CD14-positive monocyte (primary cell): ENCODE measurements around the gene ADGRG7. TPM values are rescaled to one million over a fixed set of nuclear protein-coding genes. Genes with fewer than 3 reads are reported as not detected.

Experiments
- DNase-seq, 3 donors: peaks; one replicate each; pipeline ENCODE4 v3.0.0-alpha.2; 2011 to 2022
- H2AFZ ChIP-seq: 2 replicates; pipeline ENCODE4 v1.6.0; 2012; ENCODE audit warnings: mild to moderate bottlenecking, low read depth, low read length, inconsistent platforms; ENCODE audit not compliant: insufficient read depth, poor library complexity, severe bottlenecking
- H3K27ac ChIP-seq, 2 donors: 1 replicate in 1 of 2; 2 replicates in 1 of 2; pipeline ENCODE4 v1.5.1; 2012 to 2013; ENCODE audit warnings: low read length in 2 of 2, control low read depth in 1 of 2, inconsistent platforms in 1 of 2, low read depth in 1 of 2, mild to moderate bottlenecking in 1 of 2
- H3K27me3 ChIP-seq, 2 donors: one replicate each; pipeline versions ENCODE4 v1.6.0 to v1.6.1; 2011 to 2013; ENCODE audit warnings: low read length in 2 of 2; ENCODE audit not compliant: control insufficient read depth in 2 of 2, insufficient read depth in 2 of 2
- H3K36me3 ChIP-seq, 2 donors: replicated peaks in 1 of 2; 1 replicate in 1 of 2; 2 replicates in 1 of 2; pipeline versions ENCODE4 v1.5.1 to v1.6.1; 2012 to 2013; ENCODE audit warnings: low read length in 2 of 2, control low read depth in 1 of 2, inconsistent platforms in 1 of 2, mild to moderate bottlenecking in 1 of 2; ENCODE audit not compliant: insufficient read depth in 2 of 2, control insufficient read depth in 1 of 2
- H3K4me1 ChIP-seq, 2 donors: 1 replicate in 1 of 2; 2 replicates in 1 of 2; pipeline versions ENCODE4 v1.5.1 to v1.6.1; 2012 to 2013; ENCODE audit warnings: low read length in 2 of 2, control low read depth in 1 of 2, inconsistent platforms in 1 of 2, mild to moderate bottlenecking in 1 of 2, moderate library complexity in 1 of 2; ENCODE audit not compliant: insufficient read depth in 2 of 2, control insufficient read depth in 1 of 2
- H3K4me2 ChIP-seq: replicated peaks from 2 replicates; pipeline ENCODE3; 2012; ENCODE audit warnings: low read length, moderate library complexity, mild to moderate bottlenecking; ENCODE audit not compliant: poor library complexity, severe bottlenecking; ENCODE audit errors: extremely low read depth
- H3K4me3 ChIP-seq, 3 experiments: fragments of 200-600 bp in 1 of 3; sonication (generic) in 1 of 3; replicated peaks in 1 of 3; 1 replicate in 2 of 3; 2 replicates in 1 of 3; pipeline ENCODE4 v1.5.1; 2011 to 2013; ENCODE audit warnings: low read length in 3 of 3, mild to moderate bottlenecking in 3 of 3, control low read depth in 2 of 3, low read depth in 2 of 3, inconsistent platforms in 1 of 3, moderate library complexity in 1 of 3
- H3K79me2 ChIP-seq: 2 replicates; pipeline ENCODE4 v1.6.0; 2012; ENCODE audit warnings: mild to moderate bottlenecking, control low read depth, inconsistent platforms, low read length, moderate library complexity; ENCODE audit not compliant: insufficient read depth
- H3K9ac ChIP-seq: 2 replicates; pipeline ENCODE4 v1.6.0; 2017; ENCODE audit warnings: low read length, mild to moderate bottlenecking; ENCODE audit not compliant: insufficient read depth, poor library complexity, severe bottlenecking
- H3K9me3 ChIP-seq, 2 donors: replicated peaks in 1 of 2; 1 replicate in 1 of 2; 2 replicates in 1 of 2; pipeline versions ENCODE4 v1.5.1 to v1.6.1; 2012 to 2013; ENCODE audit warnings: low read length in 2 of 2, control low read depth in 1 of 2; ENCODE audit not compliant: control insufficient read depth in 1 of 2, insufficient read depth in 1 of 2
- H4K20me1 ChIP-seq: 2 replicates; pipeline ENCODE4 v1.6.0; 2012; ENCODE audit warnings: mild to moderate bottlenecking, low read length, control low read depth, moderate library complexity; ENCODE audit not compliant: insufficient read depth
- H3K27ac Mint-ChIP-seq, 7 donors: one replicate each; pipeline ENCODE4 v1.8.0; 2020; ENCODE audit warnings: mild to moderate bottlenecking in 7 of 7, mixed read lengths in 7 of 7, moderate library complexity in 6 of 7, inconsistent platforms in 2 of 7
- H3K27me3 Mint-ChIP-seq, 3 donors: one replicate each; pipeline ENCODE4 v1.8.0; 2021 to 2022; ENCODE audit warnings: low read depth in 3 of 3, mild to moderate bottlenecking in 3 of 3, mixed read lengths in 3 of 3, moderate library complexity in 3 of 3, inconsistent platforms in 1 of 3
- H3K36me3 Mint-ChIP-seq, 2 donors: one replicate each; pipeline ENCODE4 v1.8.0; 2020; ENCODE audit warnings: mixed read lengths in 2 of 2, inconsistent platforms in 1 of 2, mild to moderate bottlenecking in 1 of 2
- H3K4me1 Mint-ChIP-seq: one replicate; pipeline ENCODE4 v1.8.0; 2020; ENCODE audit warnings: mild to moderate bottlenecking, mixed read lengths
- H3K4me3 Mint-ChIP-seq, 2 donors: one replicate each; pipeline ENCODE4 v1.8.0; 2020; ENCODE audit warnings: mild to moderate bottlenecking in 2 of 2, mixed read lengths in 2 of 2, moderate library complexity in 1 of 2
- H3K9me3 Mint-ChIP-seq, 7 donors: one replicate each; pipeline ENCODE4 v1.8.0; 2020 to 2022; ENCODE audit warnings: mixed read lengths in 7 of 7, mild to moderate bottlenecking in 6 of 7, moderate library complexity in 6 of 7, inconsistent platforms in 2 of 7
- CTCF ChIP-seq: fragments of 200-600 bp; IDR thresholded peaks from one replicate; pipeline ENCODE4 v1.8.0; 2022; ENCODE audit warnings: antibody characterized with exemption, mild to moderate bottlenecking
- WGBS: methylation state at CpG from one replicate; pipeline ENCODE4 v1.1.5; 2013; ENCODE audit warnings: missing lambda C conversion rate; ENCODE audit not compliant: insufficient coverage; 5-methylcytosine and 5-hydroxymethylcytosine counted together
- intact Hi-C, 2 donors: fragments of 100-400 bp; cut with micrococcal nuclease; formaldehyde crosslinking; loops; one replicate each; pipeline versions ENCODE4 v1.15.0 to v1.15.1; 2023
- polyA plus RNA-seq, 3 donors: library from polyadenylated mRNA; depleted of rRNA in 1 of 3; unstranded in 2 of 3; stranded (reverse) in 1 of 3; fragments of 300-500 nt in 2 of 3; fragments of >200 nt in 1 of 3; fragmentation: Illumina TruSeq in 2 of 3; gene quantifications; 1 replicate in 2 of 3; 2 replicates in 1 of 3; pipeline ENCODE4 v1.2.3, GENCODE V29; 2012 to 2021

ADGRG7 gene
- polyA plus RNA-seq, 3 donors = not detected

GRCh38 chr3:100647171-100647570, 37.8 kb downstream of the ADGRG7 start:
- Histone ChIP-seq H3K79me2 (no peaks in the 10 kb centered on the region), H3K9ac (no peak overlapping the region), H3K4me3 (no peak overlapping the region), H3K4me2 (no peak overlapping the region), H3K27me3 (no peaks in the 10 kb centered on the region), H3K27ac (no peak overlapping the region), H3K36me3 (no peaks in the 10 kb centered on the region), H3K9me3 (no peaks in the 10 kb centered on the region), H2AFZ (no peak overlapping the region), H3K4me1 (peaks cover 5 to 12% of the 10 kb centered on the region in 2 donors), H4K20me1 (no peaks in the 10 kb centered on the region)
- no peaks in the 10 kb centered on the region for H3K9me3 Mint-ChIP-seq
- WGBS = 100% methylated on average over 2 of the region's 3 CpGs
- no peaks in the 10 kb centered on the region for H3K36me3 Mint-ChIP-seq
- intact Hi-C loops = no loop called here
- H3K4me3 Mint-ChIP-seq = no peak overlapping the region
- peak overlapping the region in 1 of 7 donors; percentile 29 for H3K27ac Mint-ChIP-seq
- no peak for DNase-seq
- no peak for TF ChIP-seq CTCF
- peaks cover 13% of the 10 kb centered on the region for H3K4me1 Mint-ChIP-seq
- no peaks in the 10 kb centered on the region for H3K27me3 Mint-ChIP-seq

GRCh38 chr3:100647657-100648056, 38.3 kb downstream of the ADGRG7 start:
- H3K9me3 Mint-ChIP-seq = no peaks in the 10 kb centered on the region
- Histone ChIP-seq H3K79me2 (no peaks in the 10 kb centered on the region), H3K9ac (no peak overlapping the region), H3K4me2 (no peak overlapping the region), H3K27me3 (no peaks in the 10 kb centered on the region), H3K4me3 (no peak overlapping the region), H2AFZ (no peak overlapping the region), H3K9me3 (no peaks in the 10 kb centered on the region), H3K4me1 (peaks cover 5 to 12% of the 10 kb centered on the region in 2 donors), H4K20me1 (no peaks in the 10 kb centered on the region), H3K27ac (no peak overlapping the region), H3K36me3 (no peaks in the 10 kb centered on the region)
- no peak overlapping the region for H3K4me3 Mint-ChIP-seq
- no peak overlapping the region for H3K27ac Mint-ChIP-seq
- no peak for TF ChIP-seq CTCF
- WGBS = no CpG with 5 or more reads among the region's 1 CpG
- intact Hi-C loops = no loop called here
- DNase-seq = no peak
- no peaks in the 10 kb centered on the region for H3K27me3 Mint-ChIP-seq
- H3K36me3 Mint-ChIP-seq = no peaks in the 10 kb centered on the region
- peaks cover 13% of the 10 kb centered on the region for H3K4me1 Mint-ChIP-seq
